ENCODE results near the gene SLC9A5.

SLC9A5 gene

GRCh38 chr16:67209565-67209964, 39.2 kb upstream of the SLC9A5 start:
- TF ChIP-seq EZH2 (IDR thresholded peaks at IDR 0.05; ENCODE audit: borderline replicate concordance, low read depth, low read length, severe bottlenecking) (no peak), CTCF (IDR thresholded peaks at IDR 0.05; ENCODE audit: borderline replicate concordance, extremely low read depth, low read length, poor library complexity, severe bottlenecking) (no peak)
- no peak for ATAC-seq (ENCODE audit: insufficient read depth, low read depth)
- Histone ChIP-seq H3K9ac (ENCODE audit: low read depth, low read length) (no peak overlapping the region), H3K4me1 (ENCODE audit: insufficient read depth, low read length) (no peaks in the 10 kb centered on the region), H3K27me3 (ENCODE audit: insufficient read depth, low read length, poor library complexity) (no peaks in the 10 kb centered on the region), H3K36me3 (ENCODE audit: insufficient read depth, low read length) (peaks cover 6% of the 10 kb centered on the region), H4K20me1 (ENCODE audit: insufficient read depth, low read length) (peaks cover 5% of the 10 kb centered on the region), H3K4me2 (ENCODE audit: insufficient read depth, low read length) (no peak overlapping the region), H3K9me3 (ENCODE audit: insufficient read depth, low read length, severe bottlenecking) (no peaks in the 10 kb centered on the region), H3K4me3 (ENCODE audit: low read depth in 1 of 2, low read length in 2 of 2) (no peak overlapping the region), H3K79me2 (ENCODE audit: insufficient read depth, low read length) (no peaks in the 10 kb centered on the region), H3K27ac (ENCODE audit: low read length) (no peak overlapping the region), H2AFZ (ENCODE audit: low read depth, low read length) (no peak overlapping the region)
- no peak for DNase-seq

- Histone ChIP-seq H3K27me3 (ENCODE audit: insufficient read depth, low read length, poor library complexity) (no peaks in the 10 kb centered on the region), H3K9ac (ENCODE audit: low read depth, low read length) (no peak overlapping the region), H3K9me3 (ENCODE audit: insufficient read depth, low read length, severe bottlenecking) (no peaks in the 10 kb centered on the region), H4K20me1 (ENCODE audit: insufficient read depth, low read length) (peaks cover 5% of the 10 kb centered on the region), H3K79me2 (ENCODE audit: insufficient read depth, low read length) (no peaks in the 10 kb centered on the region), H3K36me3 (ENCODE audit: insufficient read depth, low read length) (peaks cover 6% of the 10 kb centered on the region), H2AFZ (ENCODE audit: low read depth, low read length) (no peak overlapping the region), H3K27ac (ENCODE audit: low read length) (no peak overlapping the region), H3K4me1 (ENCODE audit: insufficient read depth, low read length) (no peaks in the 10 kb centered on the region), H3K4me3 (ENCODE audit: low read depth in 1 of 2, low read length in 2 of 2) (no peak overlapping the region), H3K4me2 (ENCODE audit: insufficient read depth, low read length) (no peak overlapping the region)
- DNase-seq (no peak), ATAC-seq (ENCODE audit: insufficient read depth, low read depth) (no peak; the same call in 2 of the 3 replicates)
- TF ChIP-seq EZH2 (IDR thresholded peaks at IDR 0.05; ENCODE audit: borderline replicate concordance, low read depth, low read length, severe bottlenecking) (no peak), CTCF (IDR thresholded peaks at IDR 0.05; ENCODE audit: borderline replicate concordance, extremely low read depth, low read length, poor library complexity, severe bottlenecking) (no peak)
Measured at GRCh38 chr16:67210069-67210937, 38.5 kb upstream of the SLC9A5 start.

GRCh38 chr16:67211674-67212073, 37.1 kb upstream of the SLC9A5 start:
- Histone ChIP-seq H3K27ac (ENCODE audit: low read length) (no peak overlapping the region), H3K4me1 (ENCODE audit: insufficient read depth, low read length) (no peaks in the 10 kb centered on the region)
- ATAC-seq (ENCODE audit: insufficient read depth, low read depth) = no peak

More at GRCh38 chr16:67211674-67212073, 37.1 kb upstream of the SLC9A5 start:
- H3K79me2 ChIP-seq (ENCODE audit: insufficient read depth, low read length) = no peaks in the 10 kb centered on the region
- H3K9me3 ChIP-seq (ENCODE audit: insufficient read depth, low read length, severe bottlenecking) = no peaks in the 10 kb centered on the region
- no peak overlapping the region for H3K9ac ChIP-seq (ENCODE audit: low read depth, low read length)
- no peaks in the 10 kb centered on the region; the same call in 1 of the 2 replicates for H3K36me3 ChIP-seq (ENCODE audit: insufficient read depth, low read length)
- DNase-seq = no peak
- no peak overlapping the region for H3K4me2 ChIP-seq (ENCODE audit: insufficient read depth, low read length)
- TF ChIP-seq CTCF (IDR thresholded peaks at IDR 0.05; ENCODE audit: borderline replicate concordance, extremely low read depth, low read length, poor library complexity, severe bottlenecking) (no peak), EZH2 (IDR thresholded peaks at IDR 0.05; ENCODE audit: borderline replicate concordance, low read depth, low read length, severe bottlenecking) (no peak)
- no peak overlapping the region for H3K4me3 ChIP-seq (ENCODE audit: low read depth in 1 of 2, low read length in 2 of 2)
- H2AFZ ChIP-seq (ENCODE audit: low read depth, low read length) = no peak overlapping the region
- H3K27me3 ChIP-seq (ENCODE audit: insufficient read depth, low read length, poor library complexity) = no peaks in the 10 kb centered on the region
- H4K20me1 ChIP-seq (ENCODE audit: insufficient read depth, low read length) = no peaks in the 10 kb centered on the region
